Stomach (tissue), 9 donors: ENCODE measurements around the gene OR52H1. TPM values are rescaled to one million over a fixed set of nuclear protein-coding genes. Genes with fewer than 3 reads are reported as not detected.

Experiments used
- DNase-seq, 2 donors: peaks; one replicate each; pipeline versions ENCODE4 v3.0.0 to v3.0.0-alpha.2; 2013 to 2019
- H3K27ac ChIP-seq, 5 donors: fragments of 200-600 bp in 4 of 5; sonication (generic) in 4 of 5; one replicate each; pipeline ENCODE4 v1.5.1; 2013 to 2019; ENCODE audit warnings: mild to moderate bottlenecking in 1 of 5, moderate library complexity in 1 of 5
- H3K27me3 ChIP-seq, 3 donors: fragments of 200-600 bp; sonication (generic); one replicate each; pipeline ENCODE4 v1.5.1; 2017 to 2019; ENCODE audit warnings: mixed run types in 1 of 3
- H3K36me3 ChIP-seq, 4 donors: fragments of 200-600 bp; sonication (generic); 1 replicate in 3 of 4; 2 replicates in 1 of 4; pipeline ENCODE4 v1.5.1; 2016 to 2019
- H3K4me1 ChIP-seq, 4 donors: fragments of 200-600 bp; sonication (generic); one replicate each; pipeline ENCODE4 v1.5.1; 2016 to 2019
- H3K4me3 ChIP-seq, 4 donors: fragments of 200-600 bp; sonication (generic) in 3 of 4; one replicate each; pipeline ENCODE4 v1.5.1; 2016 to 2019; ENCODE audit warnings: mild to moderate bottlenecking in 1 of 4
- H3K9me3 ChIP-seq, 4 donors: fragments of 200-600 bp; sonication (generic); one replicate each; pipeline ENCODE4 v1.5.1; 2016 to 2019
- CTCF ChIP-seq, 7 experiments: fragments of 450-650 bp in 4 of 7; fragments of 200-600 bp in 3 of 7; sonication (generic) in 3 of 7; IDR thresholded peaks; one replicate each; pipeline ENCODE4 v1.5.1; 2016 to 2019; ENCODE audit warnings: antibody characterized with exemption in 7 of 7, control low read depth in 2 of 7, mild to moderate bottlenecking in 1 of 7
- EP300 ChIP-seq: sonication (generic); formaldehyde crosslinking; IDR thresholded peaks from one replicate; pipeline ENCODE4 v1.6.1; 2017; ENCODE audit warnings: antibody characterized with exemption
- POLR2A ChIP-seq, 4 donors: fragments of 450-650 bp; IDR thresholded peaks; one replicate each; pipeline ENCODE4 v1.6.1; 2016; ENCODE audit warnings: antibody characterized with exemption in 4 of 4, control low read depth in 2 of 4, mild to moderate bottlenecking in 1 of 4, moderate library complexity in 1 of 4
- POLR2AphosphoS5 ChIP-seq, 3 donors: sonication (generic); formaldehyde crosslinking; IDR thresholded peaks; one replicate each; pipeline ENCODE4 v1.6.1; 2016; ENCODE audit warnings: antibody characterized with exemption in 3 of 3
- WGBS, 5 donors: extraction: QIAGEN DNeasy Blood & Tissue Kit in 3 of 5; methylation state at CpG; one replicate each; pipeline versions ENCODE4 v1.1.5 to v1.1.7; 2013 to 2018; 5-methylcytosine and 5-hydroxymethylcytosine counted together
- intact Hi-C: fragments of 100-400 bp; cut with DNase I; formaldehyde crosslinking; loops from one replicate; pipeline ENCODE4 v1.15.1; 2023; ENCODE audit warnings: low total_unique reads
- polyA plus RNA-seq, 3 donors: library from polyadenylated mRNA; stranded (reverse); fragments of 200-250 nt; gene quantifications; one replicate each; pipeline ENCODE4 v1.2.3, GENCODE V29; 2013
- total RNA-seq, 5 donors: library from RNA; depleted of rRNA; stranded (reverse); fragments of >200 nt; gene quantifications; one replicate each; pipeline versions ENCODE4 v1.1.0 to v1.2.3, GENCODE V29; 2014 to 2016
- donor health status: healthy with polysubstance abuse.
- donor health status: Bipolar disorder and iron deficiency.
- donor health status: healthy.

The OR52H1 gene
- total and polyA plus RNA-seq, 8 donors = 0.58 to 21.0 (median 1.3) TPM; not detected in 5

- no peak within 1 kb of the TSS for H3K4me3 ChIP-seq
- H3K4me1 ChIP-seq = no peaks in the 10 kb centered on the region
- no peaks in the 10 kb centered on the region for H3K27me3 ChIP-seq
- intact Hi-C loops = no loop called here
- no peaks in the 10 kb centered on the region for H3K9me3 ChIP-seq
- H3K36me3 ChIP-seq = no peaks in the 10 kb centered on the region
- WGBS, 5 donors = 69 to 79% (median 77%) methylated on average over 4 of the region's 4 CpGs
- H3K27ac ChIP-seq = no peak within 1 kb of the TSS
- no peak for TF ChIP-seq EP300
- TF ChIP-seq CTCF (IDR thresholded peaks at IDR 0.05) = no peak
- TF ChIP-seq POLR2A (IDR thresholded peaks at IDR 0.05) = no peak
- TF ChIP-seq POLR2AphosphoS5 (IDR thresholded peaks at IDR 0.05) = no peak
- DNase-seq = no peak
Measured at GRCh38 chr11:5509803-5510202, 38.5 kb downstream of the OR52H1 start, which contains the start of gene UBQLN3. Gene UBQLN3 (minus strand): TSS chr11:5509957. CDS start chr11:5509558, 399 bp downstream.

GRCh38 chr11:5508605-5509004, 39.7 kb downstream of the OR52H1 start:
- intact Hi-C loops = no loop called here
- H3K27ac ChIP-seq = no peak overlapping the region
- 88 to 95% (median 93%) methylated on average over 7 to 8 of the region's 8 CpGs for WGBS, 5 donors

GRCh38 chr11:5507933-5508305, 40.4 kb downstream of the OR52H1 start:
- Histone ChIP-seq H3K27ac (no peak overlapping the region), H3K4me1 (no peaks in the 10 kb centered on the region), H3K27me3 (no peaks in the 10 kb centered on the region), H3K9me3 (no peaks in the 10 kb centered on the region), H3K4me3 (no peak overlapping the region), H3K36me3 (no peaks in the 10 kb centered on the region)
- intact Hi-C loops = no loop called here
- TF ChIP-seq POLR2A (IDR thresholded peaks at IDR 0.05) (no peak), EP300 (no peak), POLR2AphosphoS5 (IDR thresholded peaks at IDR 0.05) (no peak), CTCF (IDR thresholded peaks at IDR 0.05) (no peak)
- DNase-seq = no peak
- 76 to 81% (median 79%) methylated on average over 6 of the region's 6 CpGs for WGBS, 5 donors

More at GRCh38 chr11:5508605-5509004, 39.7 kb downstream of the OR52H1 start:
- no peaks in the 10 kb centered on the region for H3K27me3 ChIP-seq
- H3K36me3 ChIP-seq = no peaks in the 10 kb centered on the region
- H3K4me1 ChIP-seq = no peaks in the 10 kb centered on the region
- H3K4me3 ChIP-seq = no peak overlapping the region
- no peak for DNase-seq
- no peaks in the 10 kb centered on the region for H3K9me3 ChIP-seq
- TF ChIP-seq CTCF (IDR thresholded peaks at IDR 0.05) = no peak
- no peak for TF ChIP-seq POLR2AphosphoS5 (IDR thresholded peaks at IDR 0.05)
- TF ChIP-seq EP300 = no peak
- TF ChIP-seq POLR2A (IDR thresholded peaks at IDR 0.05) = no peak

GRCh38 chr11:5507177-5507932, 41.0 kb downstream of the OR52H1 start:
- 76 to 89% (median 82%) methylated on average over 9 of the region's 9 CpGs for WGBS, 5 donors
- DNase-seq = no peak
- H3K9me3 ChIP-seq = no peaks in the 10 kb centered on the region
- TF ChIP-seq CTCF (IDR thresholded peaks at IDR 0.05) = no peak
- no peak for TF ChIP-seq POLR2A (IDR thresholded peaks at IDR 0.05)
- TF ChIP-seq POLR2AphosphoS5 (IDR thresholded peaks at IDR 0.05) = no peak
- no peak for TF ChIP-seq EP300
- no peak overlapping the region for H3K27ac ChIP-seq
- H3K4me3 ChIP-seq = no peak overlapping the region
- intact Hi-C loops = no loop called here
- no peaks in the 10 kb centered on the region for H3K4me1 ChIP-seq
- no peaks in the 10 kb centered on the region for H3K36me3 ChIP-seq
- H3K27me3 ChIP-seq = no peaks in the 10 kb centered on the region
